A673 (cell line): ENCODE data around the gene ARNT2. TPM values are rescaled to one million over a fixed set of nuclear protein-coding genes. Genes with fewer than 3 reads are reported as not detected.

Experiments used
- BruUV-seq: library from RNA; stranded (reverse); fragments of 400-500 nt; replicated peaks from 2 replicates; lab custom pipeline; 2021; lab: Mats Ljungman, UMichigan
- CTCF ChIA-PET: fragments of 300-600 bp; sonication (Branson Sonifier 250); formaldehyde crosslinking; loops from one replicate; lab custom pipeline; 2022; ENCODE audit warnings: antibody characterized with exemption; lab: Charles Lee
- POLR2A ChIA-PET: fragments of 300-600 bp; sonication (Branson Sonifier 250); formaldehyde crosslinking; loops from one replicate; lab custom pipeline; 2022; ENCODE audit warnings: antibody characterized with exemption; ENCODE audit not compliant: low non-redundant PET; lab: Charles Lee
- DNase-seq: peaks from one replicate; pipeline ENCODE4 v3.0.0-alpha.2; 2015; ENCODE audit warnings: low spot score
- H3K27ac ChIP-seq: fragments of 200-600 bp; sonication (generic); 2 replicates; pipeline ENCODE4 v1.5.1; 2016; ENCODE audit warnings: mixed run types, low read depth, mild to moderate bottlenecking, mixed read lengths, antibody characterized with exemption, low read length; ENCODE audit not compliant: poor library complexity, severe bottlenecking
- H3K27me3 ChIP-seq: fragments of 200-600 bp; sonication (generic); replicated peaks from 2 replicates; pipeline ENCODE4 v1.6.1; 2017; ENCODE audit warnings: mixed run types, low read depth, mild to moderate bottlenecking, mixed read lengths, antibody characterized with exemption, low read length; ENCODE audit not compliant: insufficient read depth, poor library complexity
- H3K36me3 ChIP-seq: fragments of 200-600 bp; sonication (generic); 2 replicates; pipeline ENCODE4 v1.6.1; 2016; ENCODE audit warnings: mixed run types, mild to moderate bottlenecking, mixed read lengths, antibody characterized with exemption, low read length; ENCODE audit not compliant: insufficient read depth, poor library complexity, severe bottlenecking
- H3K4me1 ChIP-seq: fragments of 200-600 bp; sonication (generic); 2 replicates; pipeline ENCODE4 v1.6.1; 2017; ENCODE audit warnings: mixed run types, mild to moderate bottlenecking, mixed read lengths, antibody characterized with exemption, low read length; ENCODE audit not compliant: insufficient read depth, poor library complexity, severe bottlenecking
- H3K4me3 ChIP-seq: fragments of 200-600 bp; sonication (generic); 2 replicates; pipeline ENCODE4 v1.5.1; 2016; ENCODE audit warnings: low read depth, mixed run types, mild to moderate bottlenecking, mixed read lengths, low read length; ENCODE audit not compliant: poor library complexity, severe bottlenecking
- H3K9me3 ChIP-seq: fragments of 200-600 bp; sonication (generic); 2 replicates; pipeline ENCODE4 v1.6.1; 2016; ENCODE audit warnings: mixed run types, low read depth, mild to moderate bottlenecking, mixed read lengths, antibody characterized with exemption, low read length; ENCODE audit not compliant: poor library complexity, severe bottlenecking
- CTCF ChIP-seq: fragments of 300-800, 200-600 bp; sonication (generic); conservative IDR thresholded peaks from 2 replicates; pipeline ENCODE4 v1.5.1; 2017; ENCODE audit warnings: low read depth, mild to moderate bottlenecking, antibody characterized with exemption, low read length, moderate library complexity, mixed read lengths
- EZH2 ChIP-seq: fragments of 200-600 bp; sonication (generic); IDR thresholded peaks from 2 replicates; pipeline ENCODE4 v1.6.1; 2017; ENCODE audit warnings: borderline replicate concordance, low read depth, mild to moderate bottlenecking, mixed read lengths, antibody characterized with exemption, low read length; ENCODE audit not compliant: poor library complexity, severe bottlenecking
- intact Hi-C: fragments of 100-400 bp; cut with micrococcal nuclease; formaldehyde crosslinking; loops from one replicate; pipeline ENCODE4 v1.10.0; 2022; ENCODE audit not compliant: unreplicated experiment
- total RNA-seq: library from RNA; stranded (reverse); gene quantifications from 2 replicates; pipeline ENCODE4 v1.2.3, GENCODE V29; 2021

The ARNT2 gene
- total RNA-seq, 1 experiment from 2014 or later: 2.1 TPM

- Histone ChIP-seq H3K4me3 (no peak overlapping the region), H3K27ac (no peak overlapping the region), H3K36me3 (no peaks in the 10 kb centered on the region), H3K9me3 (no peaks in the 10 kb centered on the region), H3K4me1 (no peaks in the 10 kb centered on the region), H3K27me3 (no peaks in the 10 kb centered on the region)
- no TSS peak for BruUV-seq
- TF ChIP-seq EZH2: no peak
- TF ChIP-seq CTCF: no peak
- ChIA-PET CTCF (no interaction called here), POLR2A (no interaction called here)
- no peak for DNase-seq
- intact Hi-C loops: no loop called here
Observed at GRCh38 chr15:80574590-80574989, 170.4 kb downstream of the ARNT2 start.

- ChIA-PET POLR2A (no interaction called here), CTCF (no interaction called here)
- H3K4me1 ChIP-seq: no peaks in the 10 kb centered on the region
- no peak for DNase-seq
- no peaks in the 10 kb centered on the region for H3K27me3 ChIP-seq
- H3K36me3 ChIP-seq: no peaks in the 10 kb centered on the region
- no peaks in the 10 kb centered on the region for H3K9me3 ChIP-seq
- H3K4me3 ChIP-seq: no peak overlapping the region
- H3K27ac ChIP-seq: no peak overlapping the region
- intact Hi-C loops: no loop called here
- no TSS peak for BruUV-seq
- no peak for TF ChIP-seq EZH2
Observed at GRCh38 chr15:80576519-80577090, 172.4 kb downstream of the ARNT2 start.

- no peaks in the 10 kb centered on the region for H3K36me3 ChIP-seq
- no peak overlapping the region for H3K27ac ChIP-seq
- intact Hi-C loops: no loop called here
- H3K4me1 ChIP-seq: no peaks in the 10 kb centered on the region
- no peaks in the 10 kb centered on the region for H3K27me3 ChIP-seq
- DNase-seq: no peak
- CTCF ChIA-PET: no interaction called here
- TF ChIP-seq CTCF: no peak
- TF ChIP-seq EZH2: no peak
- POLR2A ChIA-PET: no interaction called here
- no TSS peak for BruUV-seq
- H3K9me3 ChIP-seq: no peaks in the 10 kb centered on the region
- no peak overlapping the region for H3K4me3 ChIP-seq
Observed at GRCh38 chr15:80577552-80578205, 173.5 kb downstream of the ARNT2 start.
